Measurements from ENCODE around the gene SERINC4. TPM values are rescaled to one million over a fixed set of nuclear protein-coding genes. Genes with fewer than 3 reads are reported as not detected.

Gene SERINC4
- total and polyA plus RNA-seq, 9 of the 15 experiments (the other 6 are each of a cell fraction or from before 2014, with no cell fraction given), result 0.14 to 0.86 (median 0.18) TPM; not detected in 2

- TF ChIP-seq MGA (IDR thresholded peaks at IDR 0.05) (no peak), ZNF586 (CRISPR knock-in tag; conservative IDR thresholded peaks at IDR 0.05) (no peak), NCOR1 (IDR thresholded peaks at IDR 0.05) (0 out of 2 replicates have a peak, but pooled peaks have one; percentile 21), PHF20 (IDR thresholded peaks at IDR 0.05; ENCODE audit: partially characterized antibody) (peak; percentile 86), RHOXF2B (CRISPR knock-in tag; conservative IDR thresholded peaks at IDR 0.05) (0 out of 2 replicates have a peak, but pooled peaks have one; percentile 48), SP1 (CRISPR knock-in tag; IDR thresholded peaks at IDR 0.05) (peak; percentile 48; the same call in 1 of the 2 replicates), ZFP30 (CRISPR knock-in tag; IDR thresholded peaks at IDR 0.05; ENCODE audit: borderline replicate concordance) (no peak), HDAC2 (IDR thresholded peaks at IDR 0.05) (peak; percentile 76; the same call in 1 of the 2 replicates), KAT2B (IDR thresholded peaks at IDR 0.05; ENCODE audit: low read depth, low read length) (no peak), SMAD3 (CRISPR knock-in tag; conservative IDR thresholded peaks at IDR 0.05) (no peak), ZNF324 (CRISPR knock-in tag; IDR thresholded peaks at IDR 0.05) (0 out of 2 replicates have a peak, but pooled peaks have one; percentile 7), GABPB1 (CRISPR knock-in tag; IDR thresholded peaks at IDR 0.05) (peak; percentile 86), ATF7 (IDR thresholded peaks at IDR 0.05) (peak; percentile 57), ZKSCAN8 (CRISPR knock-in tag; IDR thresholded peaks at IDR 0.05) (no peak), THAP12 (CRISPR knock-in tag; IDR thresholded peaks at IDR 0.05) (0 out of 2 replicates have a peak, but pooled peaks have one; percentile 30)
These were observed 494 bp upstream of the SERINC4 start, which contains the start of gene HYPK (continued) for GRCh38 chr15:43800286-43801141.
